Neural progenitor cell (in vitro differentiated cells): ENCODE data around the gene ATP6V1G1. TPM values are rescaled to one million over a fixed set of nuclear protein-coding genes. Genes with fewer than 3 reads are reported as not detected.
"Not testable (repeated sequence)": the region's sequence is repeated elsewhere in the genome, so short reads cannot be mapped to it uniquely, and the experiment has no call there.

ENCODE experiments used
- DNase-seq: peaks from one replicate; pipeline ENCODE4 v3.0.0-alpha.2; 2016; ENCODE audit warnings: low spot score
- H2AFZ ChIP-seq: fragments of 200-600 bp; sonication (generic); replicated peaks from 2 replicates; pipeline ENCODE4 v1.6.1; 2016; ENCODE audit warnings: antibody characterized with exemption
- H3F3A ChIP-seq: fragments of 200-600 bp; sonication (generic); 2 replicates; pipeline ENCODE4 v1.6.1; 2016; ENCODE audit warnings: antibody characterized with exemption, low read depth
- H3K27ac ChIP-seq: fragments of 200-600 bp; sonication (generic); 2 replicates; pipeline ENCODE4 v1.5.1; 2016; ENCODE audit warnings: mild to moderate bottlenecking
- H3K27me3 ChIP-seq: fragments of 200-600 bp; sonication (generic); 2 replicates; pipeline ENCODE4 v1.6.1; 2016; ENCODE audit warnings: mild to moderate bottlenecking, moderate library complexity
- H3K36me3 ChIP-seq: fragments of 200-600 bp; sonication (generic); 2 replicates; pipeline ENCODE4 v1.5.1; 2016
- H3K4me1 ChIP-seq: fragments of 200-600 bp; sonication (generic); 2 replicates; pipeline ENCODE4 v1.6.1; 2016; ENCODE audit warnings: mixed run types
- H3K4me2 ChIP-seq: fragments of 200-600 bp; sonication (generic); 2 replicates; pipeline ENCODE4 v1.6.1; 2016
- H3K4me3 ChIP-seq: fragments of 200-600 bp; sonication (generic); 2 replicates; pipeline ENCODE4 v1.5.1; 2016
- H3K79me2 ChIP-seq: fragments of 200-600 bp; sonication (generic); 2 replicates; pipeline ENCODE4 v1.6.1; 2016; ENCODE audit warnings: low read depth
- H3K9ac ChIP-seq: fragments of 200-600 bp; sonication (generic); 2 replicates; pipeline ENCODE4 v1.6.1; 2016
- H3K9me3 ChIP-seq: fragments of 200-600 bp; sonication (generic); 2 replicates; pipeline ENCODE4 v1.5.1; 2016; ENCODE audit warnings: low read depth
- H4K20me1 ChIP-seq: fragments of 200-600 bp; sonication (generic); 2 replicates; pipeline ENCODE4 v1.6.1; 2016; ENCODE audit warnings: low read depth
- H3K27ac Mint-ChIP-seq: 3 replicates; pipeline ENCODE4 v1.8.0; 2021; ENCODE audit warnings: mixed read lengths
- H3K27me3 Mint-ChIP-seq: 2 replicates; pipeline ENCODE4 v1.8.0; 2022; ENCODE audit warnings: low read depth, mild to moderate bottlenecking, inconsistent platforms, moderate library complexity, mixed read lengths; ENCODE audit not compliant: insufficient read depth
- H3K36me3 Mint-ChIP-seq: 3 replicates; pipeline ENCODE4 v1.8.0; 2021; ENCODE audit warnings: mixed read lengths
- H3K4me1 Mint-ChIP-seq: 3 replicates; pipeline ENCODE4 v1.8.0; 2021; ENCODE audit warnings: mixed read lengths
- H3K4me3 Mint-ChIP-seq: 3 replicates; pipeline ENCODE4 v1.8.0; 2021; ENCODE audit warnings: mild to moderate bottlenecking, moderate library complexity, mixed read lengths
- H3K9me3 Mint-ChIP-seq: 3 replicates; pipeline ENCODE4 v1.8.0; 2020; ENCODE audit warnings: mixed read lengths
- EZH2 ChIP-seq: fragments of 200-600 bp; sonication (generic); IDR thresholded peaks from 2 replicates; pipeline ENCODE4 v1.6.1; 2017; ENCODE audit warnings: antibody characterized with exemption, mild to moderate bottlenecking, moderate library complexity
- EZH2phosphoT487 ChIP-seq: fragments of 200-600 bp; sonication (generic); IDR thresholded peaks from 2 replicates; pipeline ENCODE4 v1.6.1; 2017; ENCODE audit warnings: antibody characterized with exemption
- total RNA-seq: library from RNA; depleted of rRNA; stranded (reverse); fragments of >200 nt; gene quantifications from 2 replicates; pipeline ENCODE4 v1.2.3, GENCODE V29; 2015; ENCODE audit warnings: low replicate concordance
- TF ChIP-seq, protein P1 (sequence below): fragments of 200-600 bp; sonication (generic); IDR thresholded peaks from 2 replicates; pipeline ENCODE4 v1.5.1; 2017; ENCODE audit warnings: antibody characterized with exemption, mild to moderate bottlenecking

The ATP6V1G1 gene
- total RNA-seq, 1 donor from 2014 or later = 253 TPM

DNA sequence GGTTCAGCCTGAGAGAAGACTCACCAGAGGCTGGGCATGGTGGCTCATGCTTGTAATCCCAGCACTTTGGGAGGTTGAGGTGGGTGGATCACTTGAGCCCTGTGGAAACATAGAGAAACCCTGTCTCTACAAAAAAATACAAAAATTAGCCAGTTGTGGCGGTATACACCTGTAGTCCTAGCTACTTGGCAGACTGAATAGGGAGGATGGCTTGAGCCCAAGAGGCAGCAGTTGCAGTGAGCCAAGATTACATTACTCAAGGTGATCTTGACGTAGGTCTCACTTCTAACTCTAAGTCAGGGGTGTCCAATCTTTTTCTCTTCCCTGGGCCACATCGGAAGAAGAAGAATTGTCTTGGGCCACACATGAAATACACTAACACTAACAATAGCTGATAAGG lies 16.2 kb upstream of the ATP6V1G1 start:
- H3K4me3 Mint-ChIP-seq = no peak overlapping the region
- H3K27me3 ChIP-seq = no peaks in the 10 kb centered on the region
- H3K36me3 ChIP-seq = no peaks in the 10 kb centered on the region
- H3K9me3 ChIP-seq = no peaks in the 10 kb centered on the region
- H3K4me2 ChIP-seq = no peak overlapping the region
- no peaks in the 10 kb centered on the region for H3F3A ChIP-seq
- no peak overlapping the region for H2AFZ ChIP-seq
- no peaks in the 10 kb centered on the region for H4K20me1 ChIP-seq
- H3K79me2 ChIP-seq = no peaks in the 10 kb centered on the region
- H3K27ac ChIP-seq = no peak overlapping the region
- H3K4me1 ChIP-seq = no peaks in the 10 kb centered on the region
- no peaks in the 10 kb centered on the region for H3K36me3 Mint-ChIP-seq
- H3K27ac Mint-ChIP-seq = no peak overlapping the region
- no peak overlapping the region for H3K9ac ChIP-seq
- TF ChIP-seq EZH2 (no peak), EZH2phosphoT487 (no peak)
- TF ChIP-seq, protein P1, sequence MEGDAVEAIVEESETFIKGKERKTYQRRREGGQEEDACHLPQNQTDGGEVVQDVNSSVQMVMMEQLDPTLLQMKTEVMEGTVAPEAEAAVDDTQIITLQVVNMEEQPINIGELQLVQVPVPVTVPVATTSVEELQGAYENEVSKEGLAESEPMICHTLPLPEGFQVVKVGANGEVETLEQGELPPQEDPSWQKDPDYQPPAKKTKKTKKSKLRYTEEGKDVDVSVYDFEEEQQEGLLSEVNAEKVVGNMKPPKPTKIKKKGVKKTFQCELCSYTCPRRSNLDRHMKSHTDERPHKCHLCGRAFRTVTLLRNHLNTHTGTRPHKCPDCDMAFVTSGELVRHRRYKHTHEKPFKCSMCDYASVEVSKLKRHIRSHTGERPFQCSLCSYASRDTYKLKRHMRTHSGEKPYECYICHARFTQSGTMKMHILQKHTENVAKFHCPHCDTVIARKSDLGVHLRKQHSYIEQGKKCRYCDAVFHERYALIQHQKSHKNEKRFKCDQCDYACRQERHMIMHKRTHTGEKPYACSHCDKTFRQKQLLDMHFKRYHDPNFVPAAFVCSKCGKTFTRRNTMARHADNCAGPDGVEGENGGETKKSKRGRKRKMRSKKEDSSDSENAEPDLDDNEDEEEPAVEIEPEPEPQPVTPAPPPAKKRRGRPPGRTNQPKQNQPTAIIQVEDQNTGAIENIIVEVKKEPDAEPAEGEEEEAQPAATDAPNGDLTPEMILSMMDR = no peak
- H3K4me3 ChIP-seq = no peak overlapping the region
- no peaks in the 10 kb centered on the region for H3K4me1 Mint-ChIP-seq
- H3K9me3 Mint-ChIP-seq = no peaks in the 10 kb centered on the region
- DNase-seq = no peak
- H3K27me3 Mint-ChIP-seq = no peaks in the 10 kb centered on the region

DNA sequence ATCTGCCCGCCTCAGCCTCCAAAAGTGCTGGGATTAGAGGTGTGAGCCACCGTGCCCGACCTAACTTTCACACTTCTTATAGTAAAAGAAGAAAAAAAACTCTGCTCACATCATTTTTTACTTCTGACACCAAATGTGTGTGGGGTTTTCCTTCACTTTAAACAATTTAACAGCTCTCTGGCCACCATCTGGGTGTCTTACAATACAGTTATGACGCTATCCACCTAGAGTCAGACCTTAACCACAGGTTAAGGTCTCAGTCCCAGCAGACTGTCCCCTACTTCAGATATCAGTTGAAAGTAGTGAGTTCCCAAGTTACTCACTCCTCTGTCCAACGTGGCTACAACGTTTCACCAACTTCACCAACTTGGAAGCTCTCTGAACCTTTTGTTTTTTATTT lies 15.4 kb upstream of the ATP6V1G1 start:
- Histone ChIP-seq H2AFZ (no peak overlapping the region), H3K27me3 (no peaks in the 10 kb centered on the region), H3K4me3 (no peak overlapping the region), H3K36me3 (no peaks in the 10 kb centered on the region), H4K20me1 (no peaks in the 10 kb centered on the region), H3F3A (no peaks in the 10 kb centered on the region), H3K4me1 (no peaks in the 10 kb centered on the region), H3K9ac (no peak overlapping the region), H3K4me2 (no peak overlapping the region), H3K79me2 (no peaks in the 10 kb centered on the region), H3K9me3 (no peaks in the 10 kb centered on the region), H3K27ac (no peak overlapping the region)
- Mint-ChIP-seq H3K4me3 (no peak overlapping the region), H3K4me1 (no peaks in the 10 kb centered on the region), H3K9me3 (no peaks in the 10 kb centered on the region), H3K27ac (no peak overlapping the region), H3K36me3 (no peaks in the 10 kb centered on the region), H3K27me3 (no peaks in the 10 kb centered on the region)
- no peak for DNase-seq
- TF ChIP-seq, protein P1 = no peak
- TF ChIP-seq EZH2phosphoT487 (no peak), EZH2 (no peak)

DNA sequence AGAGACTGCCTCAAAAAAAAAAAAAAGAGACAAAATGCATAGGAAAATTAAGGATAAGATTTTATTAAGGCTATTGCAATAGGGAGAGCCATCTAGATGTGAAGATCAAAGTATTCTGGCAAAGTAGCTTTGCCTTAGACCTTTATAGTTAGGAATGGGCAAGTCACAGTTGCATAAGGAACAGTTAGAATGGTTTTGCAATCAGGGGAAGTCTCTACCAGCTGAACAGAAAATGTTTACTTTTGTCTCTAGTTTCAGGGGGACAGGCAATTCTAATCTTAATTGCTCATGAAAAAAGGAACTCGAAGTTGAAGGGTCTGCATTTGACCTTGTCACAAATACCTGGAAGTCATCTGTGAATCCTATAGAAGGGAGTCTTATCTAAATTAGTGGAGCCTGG lies 13.1 kb upstream of the ATP6V1G1 start:
- TF ChIP-seq EZH2 (no peak), EZH2phosphoT487 (no peak)
- TF ChIP-seq, protein P1 = no peak
- H3K27ac ChIP-seq = no peak overlapping the region
- H3K79me2 ChIP-seq = no peaks in the 10 kb centered on the region
- no peak overlapping the region for H3K4me3 ChIP-seq
- Mint-ChIP-seq H3K27ac (no peak overlapping the region), H3K4me3 (no peak overlapping the region), H3K9me3 (no peaks in the 10 kb centered on the region), H3K36me3 (no peaks in the 10 kb centered on the region), H3K4me1 (no peaks in the 10 kb centered on the region), H3K27me3 (no peaks in the 10 kb centered on the region)
- no peak overlapping the region for H3K4me2 ChIP-seq
- H3K9ac ChIP-seq = no peak overlapping the region
- no peaks in the 10 kb centered on the region for H4K20me1 ChIP-seq
- H3F3A ChIP-seq = no peaks in the 10 kb centered on the region
- no peak for DNase-seq
- no peak overlapping the region for H2AFZ ChIP-seq
- H3K36me3 ChIP-seq = no peaks in the 10 kb centered on the region
- no peaks in the 10 kb centered on the region for H3K9me3 ChIP-seq
- H3K4me1 ChIP-seq = no peaks in the 10 kb centered on the region
- H3K27me3 ChIP-seq = no peaks in the 10 kb centered on the region

DNA sequence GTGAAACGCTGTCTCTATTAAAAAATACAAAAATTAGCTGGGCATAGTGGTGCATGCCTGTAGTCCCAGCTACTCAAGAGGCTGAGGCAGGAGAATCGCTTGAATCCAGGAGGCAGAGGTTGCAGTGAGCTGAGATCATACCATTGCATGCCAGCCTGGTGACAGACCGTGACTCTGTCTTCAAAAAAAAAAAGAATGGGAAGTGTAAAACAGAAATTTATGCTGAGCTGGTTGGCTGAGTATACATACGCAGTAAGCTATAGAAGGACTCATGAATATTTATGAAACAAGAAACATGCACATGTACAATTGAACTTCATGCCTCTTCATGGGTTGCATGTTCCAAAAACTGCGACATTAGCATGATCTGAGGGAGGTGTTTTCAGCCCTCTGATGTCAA lies 10.8 kb upstream of the ATP6V1G1 start:
- not testable (repeated sequence) for H3K27me3 Mint-ChIP-seq, H3K9me3 ChIP-seq, H3K9me3 Mint-ChIP-seq, H3K4me2 ChIP-seq, H3K4me3 Mint-ChIP-seq, H3K4me1 Mint-ChIP-seq, H3K36me3 Mint-ChIP-seq, H4K20me1 ChIP-seq, H3K27me3 ChIP-seq, H3K4me1 ChIP-seq, H3K27ac ChIP-seq, H3K4me3 ChIP-seq, H3K36me3 ChIP-seq, H3F3A ChIP-seq, H3K27ac Mint-ChIP-seq, DNase-seq, H3K9ac ChIP-seq, H2AFZ ChIP-seq, H3K79me2 ChIP-seq

DNA sequence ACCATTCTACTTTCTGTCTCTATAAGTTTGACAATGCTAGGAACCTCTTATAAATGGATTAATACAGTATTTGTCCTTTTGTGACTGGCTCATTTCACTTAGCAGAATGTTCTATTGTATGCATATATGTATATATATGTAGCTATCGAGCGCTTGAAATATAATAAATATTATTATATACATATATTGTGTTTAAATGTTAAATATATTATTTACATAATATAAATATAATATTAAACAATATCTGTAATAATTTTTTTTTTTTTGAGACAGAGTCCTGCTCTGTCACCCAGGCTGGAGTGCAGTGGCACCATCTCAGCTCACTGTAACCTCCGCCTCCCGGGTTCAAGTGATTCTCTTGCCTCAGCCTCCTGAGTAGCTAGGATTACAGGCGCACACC lies 9.4 kb upstream of the ATP6V1G1 start:
- H3K4me1 ChIP-seq, H3K27me3 ChIP-seq, H3K4me3 ChIP-seq, H3K4me1 Mint-ChIP-seq, H3K4me3 Mint-ChIP-seq, H3K9me3 ChIP-seq, H3K4me2 ChIP-seq, DNase-seq, H3F3A ChIP-seq, H2AFZ ChIP-seq, H3K36me3 ChIP-seq, H3K79me2 ChIP-seq, H3K36me3 Mint-ChIP-seq, H3K9me3 Mint-ChIP-seq, H3K9ac ChIP-seq, H3K27ac Mint-ChIP-seq, H3K27ac ChIP-seq, H4K20me1 ChIP-seq, H3K27me3 Mint-ChIP-seq: not testable (repeated sequence)
